ENCODE results near the gene CLEC20A. TPM values are rescaled to one million over a fixed set of nuclear protein-coding genes. Genes with fewer than 3 reads are reported as not detected.
A peak's percentile ranks its signal among the peaks of the same experiment; 100 is the strongest.

The CLEC20A gene
- total RNA-seq, 4 donors from 2014 or later = not detected

DNA sequence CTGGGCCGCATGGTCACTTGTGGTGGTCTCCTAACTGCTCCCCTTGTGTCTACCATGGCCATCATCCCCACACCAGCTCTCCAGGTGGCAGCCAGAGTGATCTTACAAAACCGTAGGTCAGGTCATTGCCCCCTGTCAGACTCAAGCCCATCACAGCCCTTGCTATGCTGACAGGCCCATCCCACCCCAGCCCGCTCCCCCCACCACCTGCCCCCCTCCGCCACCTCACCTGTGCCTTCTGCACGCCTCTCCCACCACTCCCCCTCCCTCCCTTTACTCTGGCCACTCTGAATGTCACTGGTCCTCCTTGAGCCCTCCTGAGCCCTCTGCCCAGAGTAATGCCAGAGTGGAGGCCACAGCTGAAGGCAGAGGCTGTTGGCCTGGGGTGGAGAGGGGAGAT is 44.6 kb upstream of the CLEC20A start:
- Histone ChIP-seq H3K27me3 (no peaks in the 10 kb centered on the region), H3K36me3 (no peaks in the 10 kb centered on the region), H3K9me3 (no peaks in the 10 kb centered on the region), H3K27ac (no peak overlapping the region), H3K4me3 (no peak overlapping the region), H3K4me1 (peaks cover 39% of the 10 kb centered on the region)
- TF ChIP-seq EP300 (IDR thresholded peaks at IDR 0.05) = no peak
- TF ChIP-seq, protein P1, sequence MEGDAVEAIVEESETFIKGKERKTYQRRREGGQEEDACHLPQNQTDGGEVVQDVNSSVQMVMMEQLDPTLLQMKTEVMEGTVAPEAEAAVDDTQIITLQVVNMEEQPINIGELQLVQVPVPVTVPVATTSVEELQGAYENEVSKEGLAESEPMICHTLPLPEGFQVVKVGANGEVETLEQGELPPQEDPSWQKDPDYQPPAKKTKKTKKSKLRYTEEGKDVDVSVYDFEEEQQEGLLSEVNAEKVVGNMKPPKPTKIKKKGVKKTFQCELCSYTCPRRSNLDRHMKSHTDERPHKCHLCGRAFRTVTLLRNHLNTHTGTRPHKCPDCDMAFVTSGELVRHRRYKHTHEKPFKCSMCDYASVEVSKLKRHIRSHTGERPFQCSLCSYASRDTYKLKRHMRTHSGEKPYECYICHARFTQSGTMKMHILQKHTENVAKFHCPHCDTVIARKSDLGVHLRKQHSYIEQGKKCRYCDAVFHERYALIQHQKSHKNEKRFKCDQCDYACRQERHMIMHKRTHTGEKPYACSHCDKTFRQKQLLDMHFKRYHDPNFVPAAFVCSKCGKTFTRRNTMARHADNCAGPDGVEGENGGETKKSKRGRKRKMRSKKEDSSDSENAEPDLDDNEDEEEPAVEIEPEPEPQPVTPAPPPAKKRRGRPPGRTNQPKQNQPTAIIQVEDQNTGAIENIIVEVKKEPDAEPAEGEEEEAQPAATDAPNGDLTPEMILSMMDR (IDR thresholded peaks at IDR 0.05) = no peak
- no peak for TF ChIP-seq POLR2AphosphoS5 (IDR thresholded peaks at IDR 0.05)
- TF ChIP-seq POLR2A (IDR thresholded peaks at IDR 0.05) = no peak
- 93% methylated on average over 5 of the region's 5 CpGs for WGBS
- DNase-seq (ENCODE audit: low spot score in 2 of 2) = peak in 1 of 2 donors; percentile 40

GRCh38 chr1:178540646-178541045 is 43.9 kb upstream of the CLEC20A start:
- H3K36me3 ChIP-seq = no peaks in the 10 kb centered on the region
- no peaks in the 10 kb centered on the region for H3K9me3 ChIP-seq
- no peak overlapping the region for H3K4me3 ChIP-seq
- H3K27me3 ChIP-seq = no peaks in the 10 kb centered on the region
- DNase-seq (ENCODE audit: low spot score in 2 of 2) = peak in 1 of 2 donors; percentile 20
- H3K4me1 ChIP-seq = peaks cover 41% of the 10 kb centered on the region
- TF ChIP-seq, protein P1 (IDR thresholded peaks at IDR 0.05) = no peak
- TF ChIP-seq EP300 (IDR thresholded peaks at IDR 0.05) = no peak
- no peak overlapping the region for H3K27ac ChIP-seq
- WGBS = 49% methylated on average over 7 of the region's 7 CpGs

- no peaks in the 10 kb centered on the region for H3K27me3 ChIP-seq
- H3K9me3 ChIP-seq = no peaks in the 10 kb centered on the region
- no peak overlapping the region for H3K27ac ChIP-seq
- 55% methylated on average over 6 of the region's 6 CpGs for WGBS
- TF ChIP-seq POLR2AphosphoS5 (IDR thresholded peaks at IDR 0.05) = no peak
- TF ChIP-seq EP300 (IDR thresholded peaks at IDR 0.05) = no peak
- no peak for TF ChIP-seq POLR2A (IDR thresholded peaks at IDR 0.05)
- TF ChIP-seq, protein P1 (IDR thresholded peaks at IDR 0.05) = no peak
- H3K4me3 ChIP-seq = no peak overlapping the region
- peaks cover 40% of the 10 kb centered on the region for H3K4me1 ChIP-seq
- no peaks in the 10 kb centered on the region for H3K36me3 ChIP-seq
- DNase-seq (ENCODE audit: low spot score in 2 of 2) = peak in 1 of 2 donors; percentile 10
Measured at GRCh38 chr1:178540204-178540603, 43.4 kb upstream of the CLEC20A start.

DNA sequence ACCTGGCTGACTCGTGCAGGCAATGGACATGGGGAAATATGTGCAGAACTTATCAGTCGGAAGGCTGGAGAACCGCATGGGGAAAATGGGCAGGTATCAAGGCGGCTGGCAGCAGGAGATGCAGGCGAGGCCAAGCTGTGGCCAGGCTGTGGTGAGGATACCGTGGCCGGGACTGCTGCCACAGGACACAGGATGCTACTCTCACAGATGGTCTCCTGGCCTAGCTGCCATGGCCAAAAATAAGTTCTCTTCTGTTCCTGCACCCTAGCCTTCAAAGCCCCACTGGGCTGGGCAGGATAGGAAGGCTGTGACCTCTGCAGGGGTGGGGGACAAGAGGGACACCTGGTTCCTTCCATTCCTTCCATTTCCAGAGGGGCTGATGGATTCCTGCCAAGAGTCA is 42.5 kb upstream of the CLEC20A start:
- 88% methylated on average over 7 of the region's 7 CpGs for WGBS
- TF ChIP-seq EP300 (IDR thresholded peaks at IDR 0.05) (no peak), POLR2A (IDR thresholded peaks at IDR 0.05) (no peak), POLR2AphosphoS5 (IDR thresholded peaks at IDR 0.05) (no peak)
- TF ChIP-seq, protein P1 (IDR thresholded peaks at IDR 0.05) = no peak
- H3K9me3 ChIP-seq = no peaks in the 10 kb centered on the region
- peaks cover 32% of the 10 kb centered on the region for H3K4me1 ChIP-seq
- H3K27ac ChIP-seq = no peak overlapping the region
- H3K4me3 ChIP-seq = no peak overlapping the region
- peak in 1 of 2 donors; percentile 58 for DNase-seq (ENCODE audit: low spot score in 2 of 2)
- no peaks in the 10 kb centered on the region for H3K36me3 ChIP-seq
- H3K27me3 ChIP-seq = no peaks in the 10 kb centered on the region

GRCh38 chr1:178538192-178538916 is 41.6 kb upstream of the CLEC20A start:
- WGBS = 71% methylated on average over 7 of the region's 9 CpGs
- no peaks in the 10 kb centered on the region for H3K36me3 ChIP-seq
- H3K4me3 ChIP-seq = no peak overlapping the region
- H3K27ac ChIP-seq = no peak overlapping the region
- H3K27me3 ChIP-seq = no peaks in the 10 kb centered on the region
- peak in 1 of 2 donors; percentile 49 for DNase-seq (ENCODE audit: low spot score in 2 of 2)
- TF ChIP-seq, protein P1 (IDR thresholded peaks at IDR 0.05) = no peak
- no peaks in the 10 kb centered on the region for H3K9me3 ChIP-seq
- peaks cover 26% of the 10 kb centered on the region for H3K4me1 ChIP-seq

Data from suprapubic skin (tissue), 4 donors.